ENCODE results near the gene HMG20B. TPM values are rescaled to one million over a fixed set of nuclear protein-coding genes. Genes with fewer than 3 reads are reported as not detected.
A peak's percentile ranks its signal among the peaks of the same experiment; 100 is the strongest.

HMG20B gene
- total RNA-seq, 1 experiment from 2014 or later = 33.9 TPM

DNA sequence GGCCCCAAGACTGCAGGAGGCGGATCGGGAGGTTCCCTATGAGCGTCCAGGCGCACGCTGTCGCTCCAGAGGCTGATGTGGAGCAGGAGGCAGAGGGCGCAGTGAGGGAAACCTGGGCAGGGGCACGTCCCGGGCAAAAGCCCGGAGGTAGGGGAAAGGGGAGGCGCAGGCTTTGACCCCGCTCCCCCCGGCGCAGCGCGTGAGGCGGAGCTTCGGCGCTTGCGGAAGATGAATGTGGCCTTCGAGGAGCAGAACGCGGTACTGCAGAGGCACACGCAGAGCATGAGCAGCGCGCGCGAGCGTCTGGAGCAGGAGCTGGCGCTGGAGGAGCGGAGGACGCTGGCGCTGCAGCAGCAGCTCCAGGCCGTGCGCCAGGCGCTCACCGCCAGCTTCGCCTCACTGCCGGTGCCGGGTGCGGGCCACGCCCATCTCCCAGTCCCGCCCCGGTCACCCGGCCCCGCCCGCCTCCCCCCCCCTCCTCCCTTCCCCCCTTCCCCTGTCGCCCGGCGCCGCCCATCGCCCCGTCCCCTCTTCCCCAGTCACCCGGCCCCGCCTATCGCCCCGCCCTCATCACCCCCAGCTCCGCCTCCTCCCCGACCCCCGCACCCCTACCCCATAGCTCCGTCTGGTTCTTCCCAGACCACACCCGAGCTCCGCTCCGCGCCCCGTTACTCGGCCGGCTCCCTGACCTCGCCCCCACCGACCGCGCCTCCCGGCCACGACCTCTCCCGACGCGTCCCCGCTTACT lies 4.1 kb downstream of the HMG20B start:
- H3K4me3 Mint-ChIP-seq (ENCODE audit: unreplicated experiment) = peak overlapping the region; percentile 71
- DNase-seq = peak in 1 of 2 experiments; percentile 42
- POLR2A ChIA-PET = interaction anchor here (0.6 kb wide), 1 partner anchor 81 kb away, joined by 3 read pairs; no protein-coding TSS in a partner anchor
- no peaks in the 10 kb centered on the region for H3K27me3 Mint-ChIP-seq (ENCODE audit: insufficient read depth, unreplicated experiment)
- Histone ChIP-seq H3K36me3 (ENCODE audit: control insufficient read depth, insufficient read depth, low read length) (no peaks in the 10 kb centered on the region), H3K27me3 (replicated peaks; ENCODE audit: control insufficient read depth, insufficient read depth, low read length) (no peaks in the 10 kb centered on the region), H3K9me3 (no peaks in the 10 kb centered on the region), H3K4me1 (no peaks in the 10 kb centered on the region), H3K4me3 (ENCODE audit: low read depth, low read length) (peak overlapping the region; percentile 40)
- no peaks in the 10 kb centered on the region for H3K9me3 Mint-ChIP-seq (ENCODE audit: unreplicated experiment)
- intact Hi-C loops (cut with micrococcal nuclease; ENCODE audit: unreplicated experiment) = no loop called here
- CTCF ChIA-PET = interaction anchor here (0.6 kb wide), 1 partner anchor 85 kb away, joined by 6 read pairs; no protein-coding TSS in a partner anchor
- peaks cover 18% of the 10 kb centered on the region for H3K36me3 Mint-ChIP-seq (ENCODE audit: insufficient read depth, unreplicated experiment)
- no TSS peak for BruUV-seq (replicated peaks)
- no peaks in the 10 kb centered on the region for H3K4me1 Mint-ChIP-seq (ENCODE audit: low read depth, unreplicated experiment)
- no peak overlapping the region for H3K27ac Mint-ChIP-seq (ENCODE audit: unreplicated experiment)
- TF ChIP-seq, protein P1, sequence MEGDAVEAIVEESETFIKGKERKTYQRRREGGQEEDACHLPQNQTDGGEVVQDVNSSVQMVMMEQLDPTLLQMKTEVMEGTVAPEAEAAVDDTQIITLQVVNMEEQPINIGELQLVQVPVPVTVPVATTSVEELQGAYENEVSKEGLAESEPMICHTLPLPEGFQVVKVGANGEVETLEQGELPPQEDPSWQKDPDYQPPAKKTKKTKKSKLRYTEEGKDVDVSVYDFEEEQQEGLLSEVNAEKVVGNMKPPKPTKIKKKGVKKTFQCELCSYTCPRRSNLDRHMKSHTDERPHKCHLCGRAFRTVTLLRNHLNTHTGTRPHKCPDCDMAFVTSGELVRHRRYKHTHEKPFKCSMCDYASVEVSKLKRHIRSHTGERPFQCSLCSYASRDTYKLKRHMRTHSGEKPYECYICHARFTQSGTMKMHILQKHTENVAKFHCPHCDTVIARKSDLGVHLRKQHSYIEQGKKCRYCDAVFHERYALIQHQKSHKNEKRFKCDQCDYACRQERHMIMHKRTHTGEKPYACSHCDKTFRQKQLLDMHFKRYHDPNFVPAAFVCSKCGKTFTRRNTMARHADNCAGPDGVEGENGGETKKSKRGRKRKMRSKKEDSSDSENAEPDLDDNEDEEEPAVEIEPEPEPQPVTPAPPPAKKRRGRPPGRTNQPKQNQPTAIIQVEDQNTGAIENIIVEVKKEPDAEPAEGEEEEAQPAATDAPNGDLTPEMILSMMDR (IDR thresholded peaks at IDR 0.05; ENCODE audit: insufficient read depth in 1 of 2, low read depth in 1 of 2, low read length in 1 of 2, severe bottlenecking in 1 of 2, unreplicated experiment in 1 of 2) = no peak

DNA sequence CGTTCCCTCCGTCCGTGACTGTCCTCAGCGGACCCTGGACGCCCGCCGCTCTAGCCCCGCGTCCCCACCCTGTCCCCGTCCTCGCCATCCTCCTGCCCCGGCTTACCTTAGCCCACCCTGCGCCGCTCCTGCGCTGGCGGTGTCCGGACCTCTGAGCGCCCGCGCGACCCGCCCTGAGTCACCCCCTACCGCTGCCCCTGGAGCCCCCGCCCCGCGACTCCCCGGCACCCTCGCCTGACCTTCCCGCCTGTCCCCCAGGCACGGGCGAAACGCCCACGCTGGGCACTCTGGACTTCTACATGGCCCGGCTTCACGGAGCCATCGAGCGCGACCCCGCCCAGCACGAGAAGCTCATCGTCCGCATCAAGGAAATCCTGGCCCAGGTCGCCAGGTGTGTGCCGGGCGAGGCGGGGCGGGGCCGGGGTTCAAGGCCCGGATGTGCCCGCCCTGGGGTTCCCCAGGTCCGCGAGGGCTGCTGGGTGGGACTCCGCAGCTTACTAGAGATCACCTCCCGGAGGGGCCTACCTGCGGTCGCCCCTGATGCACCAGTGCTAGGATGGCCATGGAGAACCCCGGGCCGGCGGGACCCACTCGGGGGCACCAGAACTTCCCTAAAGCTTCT lies 5.1 kb downstream of the HMG20B start:
- no peaks in the 10 kb centered on the region for H3K4me1 Mint-ChIP-seq (ENCODE audit: low read depth, unreplicated experiment)
- BruUV-seq (replicated peaks) = no TSS peak
- Histone ChIP-seq H3K27me3 (replicated peaks; ENCODE audit: control insufficient read depth, insufficient read depth, low read length) (no peaks in the 10 kb centered on the region), H3K4me3 (ENCODE audit: low read depth, low read length) (no peak overlapping the region), H3K9me3 (no peaks in the 10 kb centered on the region), H3K36me3 (ENCODE audit: control insufficient read depth, insufficient read depth, low read length) (no peaks in the 10 kb centered on the region), H3K4me1 (no peaks in the 10 kb centered on the region)
- H3K4me3 Mint-ChIP-seq (ENCODE audit: unreplicated experiment) = peak overlapping the region; percentile 19
- H3K27ac Mint-ChIP-seq (ENCODE audit: unreplicated experiment) = no peak overlapping the region
- H3K36me3 Mint-ChIP-seq (ENCODE audit: insufficient read depth, unreplicated experiment) = peaks cover 11% of the 10 kb centered on the region
- ChIA-PET CTCF (interaction anchor here (0.7 kb wide), 1 partner anchor 669 kb away, joined by 4 read pairs; the partner anchor contains the start of gene YJU2), POLR2A (interaction anchor here (0.6 kb wide), 1 partner anchor 80 kb away, joined by 3 read pairs; no protein-coding TSS in a partner anchor)
- no peaks in the 10 kb centered on the region for H3K27me3 Mint-ChIP-seq (ENCODE audit: insufficient read depth, unreplicated experiment)
- no peaks in the 10 kb centered on the region for H3K9me3 Mint-ChIP-seq (ENCODE audit: unreplicated experiment)
- TF ChIP-seq, protein P1 (IDR thresholded peaks at IDR 0.05; ENCODE audit: insufficient read depth in 1 of 2, low read depth in 1 of 2, low read length in 1 of 2, severe bottlenecking in 1 of 2, unreplicated experiment in 1 of 2) = no peak
- no peak for DNase-seq
- intact Hi-C loops (cut with micrococcal nuclease; ENCODE audit: unreplicated experiment) = no loop called here

DNA sequence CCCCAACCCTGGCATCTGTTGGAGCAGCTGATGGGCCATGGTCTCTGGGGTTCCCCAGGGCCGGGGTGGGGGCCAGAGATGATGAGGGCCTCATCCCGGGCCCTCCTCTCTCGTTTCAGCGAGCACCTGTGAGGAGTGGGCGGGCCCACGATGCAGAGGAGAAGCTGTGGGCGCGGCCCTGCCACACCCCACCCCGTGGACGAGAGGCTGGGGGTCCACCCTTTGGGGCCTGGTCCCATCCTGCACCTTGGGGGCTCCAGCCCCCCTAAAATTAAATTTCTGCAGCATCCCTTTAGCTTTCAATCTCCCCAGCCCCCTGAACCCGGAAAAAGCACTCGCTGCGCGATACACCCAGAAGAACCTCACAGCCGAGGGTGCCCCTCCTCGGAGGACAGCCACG lies 5.6 kb downstream of the HMG20B start:
- Mint-ChIP-seq H3K4me3 (ENCODE audit: unreplicated experiment) (peak overlapping the region; percentile 27), H3K36me3 (ENCODE audit: insufficient read depth, unreplicated experiment) (peaks cover 10% of the 10 kb centered on the region), H3K27ac (ENCODE audit: unreplicated experiment) (no peak overlapping the region), H3K4me1 (ENCODE audit: low read depth, unreplicated experiment) (no peaks in the 10 kb centered on the region), H3K27me3 (ENCODE audit: insufficient read depth, unreplicated experiment) (peaks cover 2% of the 10 kb centered on the region), H3K9me3 (ENCODE audit: unreplicated experiment) (no peaks in the 10 kb centered on the region)
- intact Hi-C loops (cut with micrococcal nuclease; ENCODE audit: unreplicated experiment) = no loop called here
- TF ChIP-seq, protein P1 (IDR thresholded peaks at IDR 0.05; ENCODE audit: insufficient read depth in 1 of 2, low read depth in 1 of 2, low read length in 1 of 2, severe bottlenecking in 1 of 2, unreplicated experiment in 1 of 2) = no peak
- no peaks in the 10 kb centered on the region for H3K27me3 ChIP-seq (replicated peaks; ENCODE audit: control insufficient read depth, insufficient read depth, low read length)
- no peak overlapping the region for H3K4me3 ChIP-seq (ENCODE audit: low read depth, low read length)
- H3K9me3 ChIP-seq = no peaks in the 10 kb centered on the region
- no TSS peak for BruUV-seq (replicated peaks)
- DNase-seq = no peak
- H3K4me1 ChIP-seq = no peaks in the 10 kb centered on the region
- no peaks in the 10 kb centered on the region for H3K36me3 ChIP-seq (ENCODE audit: control insufficient read depth, insufficient read depth, low read length)
- ChIA-PET CTCF (interaction anchor here (0.7 kb wide), 1 partner anchor 668 kb away, joined by 4 read pairs; the partner anchor contains the start of gene YJU2), POLR2A (no interaction called here)

All from Caco-2 (cell line).